NCI-H748 (cell line): ENCODE data around the gene GATAD2A.

Experiments used
- DNase-seq: peaks from one replicate; lab custom pipeline; 2025; ENCODE audit not compliant: unreplicated experiment; lab: John Stamatoyannopoulos, UW

GATAD2A gene

GRCh38 chr19:19530423-19530804 lies 124.9 kb downstream of the GATAD2A start:
- DNase-seq = no peak

- DNase-seq = no peak
Measured at GRCh38 chr19:19530889-19531288, 125.4 kb downstream of the GATAD2A start.

GRCh38 chr19:19531951-19532805 lies 126.7 kb downstream of the GATAD2A start:
- DNase-seq = peak; percentile 73

DNA sequence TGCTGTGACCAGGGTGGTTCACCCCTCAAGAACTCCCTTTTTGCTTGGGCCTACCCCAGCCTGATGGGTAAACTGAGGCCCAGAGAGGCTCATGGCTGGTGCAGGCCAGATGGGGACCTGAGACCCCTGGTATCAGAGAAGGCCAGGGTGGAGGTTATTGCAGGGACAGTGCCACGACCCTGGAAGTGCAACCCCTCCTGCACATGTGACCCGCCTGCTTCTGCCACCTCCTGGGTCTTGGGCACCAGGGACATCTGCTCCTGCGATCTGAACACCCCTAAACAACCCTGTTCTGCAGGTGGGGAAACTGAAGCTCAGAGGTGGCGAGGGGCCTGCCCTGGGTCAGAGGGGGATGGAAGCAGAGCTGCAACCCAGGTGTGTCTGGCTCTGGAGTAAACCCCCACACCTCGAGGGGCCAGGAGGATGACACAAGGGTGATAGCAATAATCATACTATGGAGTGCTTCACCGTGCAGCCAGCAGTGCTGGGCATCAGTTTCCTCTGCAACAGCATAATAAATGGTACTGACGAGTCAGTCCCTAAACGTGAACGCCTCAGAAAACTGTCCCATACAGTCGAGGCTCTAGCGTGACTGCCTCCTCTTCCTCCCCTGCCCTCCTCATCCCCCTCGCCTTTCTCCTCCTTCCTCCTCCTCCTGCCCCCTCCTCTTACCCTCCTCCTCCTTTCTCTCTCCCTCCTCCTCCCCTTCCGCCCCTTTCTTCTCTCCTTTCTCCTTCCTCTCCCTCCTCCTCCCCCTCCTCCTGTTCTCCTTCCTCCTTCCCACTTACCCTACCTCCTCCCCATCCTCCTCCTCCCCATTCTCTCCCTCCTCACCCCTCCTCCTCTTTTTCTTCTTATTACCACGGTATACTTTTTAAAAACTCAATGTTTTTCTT lies 127.6 kb downstream of the GATAD2A start:
- DNase-seq = no peak

- DNase-seq = peak; percentile 13
Measured at GRCh38 chr19:19533841-19534240, 128.4 kb downstream of the GATAD2A start.

GRCh38 chr19:19534556-19535265 lies 129.2 kb downstream of the GATAD2A start:
- no peak for DNase-seq

- DNase-seq = no peak
Measured at GRCh38 chr19:19535311-19536191, 130.1 kb downstream of the GATAD2A start.

DNA sequence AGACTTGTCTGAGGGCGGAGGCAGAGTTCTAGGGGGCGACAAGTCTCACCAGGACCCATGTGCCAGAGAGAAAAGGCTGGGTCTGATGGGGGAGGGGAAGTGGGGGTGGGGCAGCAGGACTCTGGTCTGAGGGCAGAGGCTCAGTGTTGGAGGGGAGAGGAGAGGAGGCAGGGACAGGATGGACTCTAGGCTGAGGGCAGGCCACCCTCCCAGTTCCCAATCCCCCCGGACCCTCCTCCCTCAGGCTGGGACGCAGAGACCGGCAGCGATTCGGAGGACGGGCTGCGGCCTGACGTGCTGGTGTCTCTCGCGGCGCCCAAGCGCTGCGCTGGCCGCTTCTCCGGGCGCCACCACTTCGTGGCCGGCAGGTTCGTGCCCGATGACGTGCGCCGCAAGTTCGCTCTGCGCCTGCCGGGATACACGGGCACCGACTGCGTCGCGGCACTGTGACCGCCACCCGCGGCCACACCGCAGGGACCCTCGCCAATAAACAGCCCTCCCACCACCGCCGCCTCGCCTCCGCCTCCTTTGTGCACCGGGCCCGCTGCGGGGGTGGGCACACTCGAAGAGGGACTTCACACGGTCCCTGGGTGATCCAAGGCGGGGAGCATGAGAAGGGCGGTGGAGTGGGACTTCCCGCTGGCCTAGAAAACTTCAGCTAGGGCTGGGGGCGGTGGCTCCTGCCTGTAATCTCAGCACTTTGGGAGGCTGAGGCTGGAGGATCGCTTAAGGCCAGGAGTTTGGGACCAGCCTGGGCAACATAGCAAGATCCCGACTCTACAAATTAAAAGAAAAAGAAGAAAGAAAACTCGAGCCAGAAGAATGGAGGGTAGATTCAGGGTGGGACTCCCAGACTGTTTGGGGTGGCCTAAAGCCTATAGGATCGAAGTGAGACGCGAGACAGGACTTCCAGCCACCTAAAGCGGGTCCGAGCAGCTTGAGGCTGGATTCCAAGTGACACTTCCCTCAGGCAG lies 131.9 kb downstream of the GATAD2A start:
- peak; percentile 60 for DNase-seq

- peak; percentile 66 for DNase-seq
Measured at GRCh38 chr19:19538061-19538784, 132.7 kb downstream of the GATAD2A start, which contains the start of gene CILP2. CILP2 (plus strand) TSS chr19:19538265; CDS start chr19:19538350, 85 bp downstream.

DNA sequence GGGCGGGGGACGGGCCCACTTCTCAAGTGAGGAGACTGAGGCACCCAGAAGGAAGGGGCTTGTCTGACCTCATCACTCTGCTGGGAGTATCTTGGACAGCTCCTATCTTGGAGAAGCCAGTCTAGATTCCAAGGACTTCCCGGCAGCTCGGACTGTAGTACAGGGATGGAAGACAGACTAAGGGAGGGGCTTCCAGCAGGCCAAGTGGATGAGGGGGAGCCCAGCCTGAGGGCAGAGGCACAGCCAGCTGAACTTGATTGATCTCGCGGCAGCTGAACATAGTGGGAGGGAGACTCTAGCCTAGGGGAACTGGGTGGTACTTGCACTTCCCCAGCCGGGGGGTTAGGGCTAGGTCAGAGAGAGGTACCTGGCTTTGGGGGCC lies 133.3 kb downstream of the GATAD2A start:
- peak; percentile 22 for DNase-seq

DNA sequence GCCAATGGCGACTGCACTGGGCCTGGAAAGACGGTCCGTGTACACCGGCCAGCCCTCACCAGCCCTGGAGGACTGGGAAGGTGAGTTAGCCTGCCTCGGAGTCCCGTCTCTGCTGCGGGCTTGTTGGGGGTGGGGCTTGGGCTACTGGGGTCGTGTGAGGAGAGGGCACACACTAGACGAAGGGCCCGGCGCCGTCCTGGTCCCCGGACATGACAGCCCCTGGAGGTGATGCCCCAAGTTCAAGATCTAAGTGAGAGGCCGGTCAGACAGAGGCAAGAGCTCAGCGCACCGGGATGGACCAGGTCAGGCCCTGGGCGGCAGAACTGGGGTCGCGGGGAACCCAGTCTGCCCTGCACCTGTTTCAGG lies 134.2 kb downstream of the GATAD2A start:
- no peak for DNase-seq

GRCh38 chr19:19540064-19540714 lies 134.7 kb downstream of the GATAD2A start:
- no peak for DNase-seq

- peak; percentile 13 for DNase-seq
Measured at GRCh38 chr19:19540715-19541515, 135.4 kb downstream of the GATAD2A start.

GRCh38 chr19:19541616-19542015 lies 136.1 kb downstream of the GATAD2A start:
- DNase-seq = no peak

DNA sequence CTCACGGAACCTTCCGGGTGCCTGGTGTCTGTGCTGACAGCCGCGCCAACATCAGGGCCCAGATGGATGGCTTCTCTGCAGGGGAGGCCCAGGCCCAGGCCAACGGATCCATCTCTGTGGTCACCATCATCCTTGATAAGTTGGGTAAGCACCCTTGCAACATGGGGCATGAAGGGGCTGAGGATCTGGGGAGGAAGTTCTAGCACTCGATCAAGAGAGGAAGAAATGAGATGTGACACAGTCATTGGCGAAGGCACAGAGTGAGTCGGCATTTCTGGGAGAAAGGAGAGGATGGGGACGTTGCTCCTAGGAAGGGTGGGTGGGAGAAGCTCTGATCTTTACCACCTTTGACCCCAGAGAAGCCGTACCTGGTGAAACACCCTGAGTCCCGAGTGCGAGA lies 137.0 kb downstream of the GATAD2A start:
- no peak for DNase-seq

GRCh38 chr19:19543101-19543500 lies 137.6 kb downstream of the GATAD2A start:
- DNase-seq = no peak

GRCh38 chr19:19543640-19544039 lies 138.2 kb downstream of the GATAD2A start:
- DNase-seq = no peak
